SKM-1 treated with dmso at 0.1 percent for 144 hours (cell line): ENCODE measurements around the gene MECR.

Experiments used
- DNase-seq: peaks from one replicate; lab custom pipeline; 2025; ENCODE audit not compliant: unreplicated experiment; lab: John Stamatoyannopoulos, UW

The MECR gene

GRCh38 chr1:29255134-29255666 is 24.5 kb upstream of the MECR start:
- DNase-seq, result no peak

- no peak for DNase-seq
Observed at GRCh38 chr1:29254346-29254745, 23.6 kb upstream of the MECR start.

GRCh38 chr1:29253180-29253579 is 22.4 kb upstream of the MECR start:
- no peak for DNase-seq

- no peak for DNase-seq
Observed at GRCh38 chr1:29251164-29252124, 20.7 kb upstream of the MECR start.

GRCh38 chr1:29249951-29250581 is 19.3 kb upstream of the MECR start:
- no peak for DNase-seq

GRCh38 chr1:29249170-29249691 is 18.5 kb upstream of the MECR start:
- no peak for DNase-seq

GRCh38 chr1:29248409-29248808 is 17.7 kb upstream of the MECR start:
- no peak for DNase-seq

- no peak for DNase-seq
Observed at GRCh38 chr1:29247571-29248273, 17.0 kb upstream of the MECR start.

- no peak for DNase-seq
Observed at GRCh38 chr1:29247044-29247443, 16.3 kb upstream of the MECR start.

- no peak for DNase-seq
Observed at GRCh38 chr1:29245876-29246275, 15.1 kb upstream of the MECR start.

GRCh38 chr1:29245261-29245660 is 14.5 kb upstream of the MECR start:
- no peak for DNase-seq

- DNase-seq, result no peak
Observed at GRCh38 chr1:29243871-29244200, 13.1 kb upstream of the MECR start.

- DNase-seq, result no peak
Observed at GRCh38 chr1:29243023-29243870, 12.5 kb upstream of the MECR start.

- no peak for DNase-seq
Observed at GRCh38 chr1:29240986-29241385, 10.3 kb upstream of the MECR start.

GRCh38 chr1:29240400-29240837 is 9.7 kb upstream of the MECR start:
- no peak for DNase-seq

GRCh38 chr1:29239142-29239541 is 8.4 kb upstream of the MECR start:
- DNase-seq, result peak; percentile 19

GRCh38 chr1:29238620-29239002 is 7.9 kb upstream of the MECR start:
- no peak for DNase-seq

GRCh38 chr1:29237852-29238619 is 7.3 kb upstream of the MECR start:
- DNase-seq, result no peak

- DNase-seq, result peak; percentile 37
Observed at GRCh38 chr1:29237129-29237821, 6.5 kb upstream of the MECR start.
